ENCODE data around the gene SLC7A14.
A peak's percentile ranks its signal among the peaks of the same experiment; 100 is the strongest.

The SLC7A14 gene

GRCh38 chr3:170585937-170586310, at the start of gene SLC7A14:
TSS of gene SLC7A14 (minus strand) at chr3:170586075. CDS start at chr3:170526936, 59,139 bp downstream.
- DNase-seq = peak in 41 of 56 donors; percentile 13 to 73 (median 37)

- no peak for DNase-seq
Measured at GRCh38 chr3:170635385-170635735, 49.5 kb upstream of the SLC7A14 start.

GRCh38 chr3:170634663-170635384, 48.9 kb upstream of the SLC7A14 start:
- no peak for DNase-seq

- DNase-seq = no peak
Measured at GRCh38 chr3:170633573-170633972, 47.7 kb upstream of the SLC7A14 start.

- DNase-seq = no peak
Measured at GRCh38 chr3:170632780-170633179, 46.9 kb upstream of the SLC7A14 start.

- no peak for DNase-seq
Measured at GRCh38 chr3:170631755-170632488, 46.0 kb upstream of the SLC7A14 start.

- no peak for DNase-seq
Measured at GRCh38 chr3:170623524-170623923, 37.6 kb upstream of the SLC7A14 start.

GRCh38 chr3:170622369-170623159, 36.7 kb upstream of the SLC7A14 start:
- peak in 26 of 56 donors; percentile 6 to 64 (median 40) for DNase-seq

- DNase-seq = no peak
Measured at GRCh38 chr3:170621256-170621655, 35.4 kb upstream of the SLC7A14 start.

- DNase-seq = peak in 4 of 56 donors; percentile 12 to 43 (median 27)
Measured at GRCh38 chr3:170614214-170614966, 28.5 kb upstream of the SLC7A14 start.

- no peak for DNase-seq
Measured at GRCh38 chr3:170611751-170612150, 25.9 kb upstream of the SLC7A14 start.

GRCh38 chr3:170610321-170610884, 24.5 kb upstream of the SLC7A14 start:
- DNase-seq = no peak

GRCh38 chr3:170608475-170608874, 22.6 kb upstream of the SLC7A14 start:
- no peak for DNase-seq

GRCh38 chr3:170606675-170607074, 20.8 kb upstream of the SLC7A14 start:
- DNase-seq = no peak

GRCh38 chr3:170605490-170605889, 19.6 kb upstream of the SLC7A14 start:
- DNase-seq = no peak

GRCh38 chr3:170603770-170604510, 18.1 kb upstream of the SLC7A14 start:
- peak in 5 of 56 donors; percentile 7 to 37 (median 15) for DNase-seq

- DNase-seq = no peak
Measured at GRCh38 chr3:170602556-170602955, 16.7 kb upstream of the SLC7A14 start.

GRCh38 chr3:170600005-170600624, 14.2 kb upstream of the SLC7A14 start:
- no peak for DNase-seq

- DNase-seq = no peak
Measured at GRCh38 chr3:170599091-170599490, 13.2 kb upstream of the SLC7A14 start.

- DNase-seq = no peak
Measured at GRCh38 chr3:170598091-170598502, 12.2 kb upstream of the SLC7A14 start.
